HUDEP-2 (cell line): Measurements from ENCODE around the gene CST9.
"Not testable (repeated sequence)": the region's sequence is repeated elsewhere in the genome, so short reads cannot be mapped to it uniquely, and the experiment has no call there.

Experiments
- DNase-seq, 76 experiments: peaks; one replicate each; lab custom pipeline; 2025; ENCODE audit not compliant: unreplicated experiment in 76 of 76; lab: John Stamatoyannopoulos, UW

Gene CST9

GRCh38 chr20:23624324-23624691, 18.6 kb upstream of the CST9 start:
- peak in 19 of 76 experiments; percentile 4 to 52 (median 19) for DNase-seq

GRCh38 chr20:23623666-23624323, 18.1 kb upstream of the CST9 start:
- DNase-seq = no peak

GRCh38 chr20:23622839-23623343, 17.2 kb upstream of the CST9 start:
- DNase-seq = peak in 24 of 76 experiments; percentile 4 to 52 (median 19)

GRCh38 chr20:23622401-23622800, 16.7 kb upstream of the CST9 start:
- not testable (repeated sequence) for DNase-seq

- not testable (repeated sequence) for DNase-seq
These were observed 15.1 kb upstream of the CST9 start for GRCh38 chr20:23620670-23621386.

- DNase-seq = no peak
These were observed 8.4 kb upstream of the CST9 start for GRCh38 chr20:23614163-23614562.

GRCh38 chr20:23613676-23614075, 8.0 kb upstream of the CST9 start:
- DNase-seq = no peak

GRCh38 chr20:23612396-23612795, 6.7 kb upstream of the CST9 start:
- DNase-seq = no peak

GRCh38 chr20:23609486-23610109, 3.9 kb upstream of the CST9 start:
- no peak for DNase-seq

GRCh38 chr20:23608251-23608846, 2.6 kb upstream of the CST9 start:
- no peak for DNase-seq

- DNase-seq = no peak
These were observed 2.0 kb upstream of the CST9 start for GRCh38 chr20:23607497-23608245.

- DNase-seq = peak in 52 of 76 experiments; percentile 1 to 71 (median 34)
These were observed 934 bp upstream of the CST9 start for GRCh38 chr20:23606652-23607049.

- no peak for DNase-seq
These were observed 1.4 kb downstream of the CST9 start for GRCh38 chr20:23604306-23604705.

GRCh38 chr20:23603321-23603720, 2.4 kb downstream of the CST9 start:
- no peak for DNase-seq

GRCh38 chr20:23602699-23603098, 3.0 kb downstream of the CST9 start:
- DNase-seq = no peak

- no peak for DNase-seq
These were observed 3.5 kb downstream of the CST9 start for GRCh38 chr20:23602241-23602640.

GRCh38 chr20:23601715-23602114, 4.0 kb downstream of the CST9 start:
- no peak for DNase-seq

GRCh38 chr20:23598481-23598880, 7.2 kb downstream of the CST9 start:
- DNase-seq = no peak

- no peak for DNase-seq
These were observed 9.0 kb downstream of the CST9 start for GRCh38 chr20:23596579-23597250.

- DNase-seq = no peak
These were observed 9.8 kb downstream of the CST9 start for GRCh38 chr20:23595941-23596340.
